WTC11 (cell line): Measurements from ENCODE around the gene CPT1B. TPM values are rescaled to one million over a fixed set of nuclear protein-coding genes. Genes with fewer than 3 reads are reported as not detected.
A peak's percentile ranks its signal among the peaks of the same experiment; 100 is the strongest.

Experiments used
- ATAC-seq: fragments of 200-7000 bp; cut with Tn5 transposase; 2 replicates; pipeline ENCODE4 v1.10.0; 2021; ENCODE audit warnings: mild to moderate bottlenecking, moderate library complexity
- CTCF ChIA-PET: fragments of 300-600 bp; sonication (Branson Sonifier 250); formaldehyde crosslinking; loops from one replicate; lab custom pipeline; 2021; ENCODE audit warnings: antibody characterized with exemption; lab: Charles Lee
- POLR2A ChIA-PET: fragments of 350-600 bp; sonication (Branson Sonifier 250); formaldehyde crosslinking; loops from one replicate; lab custom pipeline; 2021; ENCODE audit warnings: antibody characterized with exemption; lab: Charles Lee
- DNase-seq: peaks from one replicate; pipeline ENCODE4 v3.0.0; 2021; ENCODE audit warnings: low spot score
- H3K27ac Mint-ChIP-seq: 2 replicates; pipeline ENCODE4 v1.8.0; 2021; ENCODE audit warnings: mixed read lengths
- H3K27me3 Mint-ChIP-seq: 2 replicates; pipeline ENCODE4 v1.8.0; 2021; ENCODE audit warnings: low read depth, mild to moderate bottlenecking, moderate library complexity, mixed read lengths
- H3K36me3 Mint-ChIP-seq: 2 replicates; pipeline ENCODE4 v1.8.0; 2021; ENCODE audit warnings: mixed read lengths
- H3K4me1 Mint-ChIP-seq: 2 replicates; pipeline ENCODE4 v1.8.0; 2022; ENCODE audit warnings: mixed read lengths
- H3K4me3 Mint-ChIP-seq: 2 replicates; pipeline ENCODE4 v1.8.0; 2021; ENCODE audit warnings: mild to moderate bottlenecking, moderate library complexity, mixed read lengths
- H3K9me3 Mint-ChIP-seq: 2 replicates; pipeline ENCODE4 v1.8.0; 2021; ENCODE audit warnings: mixed read lengths
- ARID4B ChIP-seq: sonication (generic); formaldehyde crosslinking; IDR thresholded peaks from 2 replicates; pipeline ENCODE4 v1.8.0; 2023; ENCODE audit warnings: missing genetic modification reagents, mild to moderate bottlenecking, borderline replicate concordance
- ATF1 ChIP-seq: sonication (generic); formaldehyde crosslinking; IDR thresholded peaks from 2 replicates; pipeline ENCODE4 v1.8.1; 2023; ENCODE audit warnings: mild to moderate bottlenecking, moderate library complexity, missing genetic modification reagents
- CBFB ChIP-seq: sonication (generic); formaldehyde crosslinking; IDR thresholded peaks from 2 replicates; pipeline ENCODE4 v1.8.1; 2022; ENCODE audit warnings: mild to moderate bottlenecking, low read depth, missing genetic modification reagents
- E2F1 ChIP-seq: sonication (generic); formaldehyde crosslinking; IDR thresholded peaks from 2 replicates; pipeline ENCODE4 v1.8.0; 2022; ENCODE audit warnings: mild to moderate bottlenecking, missing genetic modification reagents
- ELF4 ChIP-seq: sonication (generic); formaldehyde crosslinking; IDR thresholded peaks from 2 replicates; pipeline ENCODE4 v1.8.1; 2022; ENCODE audit warnings: low read depth, mild to moderate bottlenecking, moderate library complexity, missing genetic modification reagents
- FOXP1 ChIP-seq: sonication (generic); formaldehyde crosslinking; IDR thresholded peaks from 2 replicates; pipeline ENCODE4 v1.8.0; 2022; ENCODE audit warnings: missing genetic modification reagents, mild to moderate bottlenecking, moderate library complexity, borderline replicate concordance
- FOXP4 ChIP-seq: sonication (generic); formaldehyde crosslinking; IDR thresholded peaks from 2 replicates; pipeline ENCODE4 v1.8.0; 2022; ENCODE audit warnings: mild to moderate bottlenecking, missing genetic modification reagents
- GTF2I ChIP-seq: fragments of 250-450 bp; sonication (Bioruptor Pico); conservative IDR thresholded peaks from 2 replicates; pipeline ENCODE4 v1.4.0; 2021; ENCODE audit warnings: mild to moderate bottlenecking
- IRF1 ChIP-seq: sonication (generic); formaldehyde crosslinking; IDR thresholded peaks from 2 replicates; pipeline ENCODE4 v1.8.0; 2023; ENCODE audit warnings: missing genetic modification reagents
- JAZF1 ChIP-seq: fragments of 250-450 bp; sonication (Bioruptor Pico); IDR thresholded peaks from 2 replicates; pipeline ENCODE4 v1.9.0; 2021; ENCODE audit warnings: moderate library complexity, mild to moderate bottlenecking, inconsistent platforms
- KAT7 ChIP-seq: sonication (generic); formaldehyde crosslinking; IDR thresholded peaks from 2 replicates; pipeline ENCODE4 v1.8.1; 2023; ENCODE audit warnings: missing genetic modification reagents, mild to moderate bottlenecking, borderline replicate concordance
- MXD4 ChIP-seq: fragments of 250-450 bp; sonication (Bioruptor Pico); IDR thresholded peaks from 2 replicates; pipeline ENCODE4 v1.8.0; 2021; ENCODE audit warnings: mild to moderate bottlenecking, moderate library complexity, borderline replicate concordance
- MYBL2 ChIP-seq: sonication (generic); formaldehyde crosslinking; IDR thresholded peaks from 2 replicates; pipeline ENCODE4 v1.8.1; 2023; ENCODE audit warnings: mild to moderate bottlenecking, moderate library complexity, missing genetic modification reagents
- NFYB ChIP-seq: sonication (generic); formaldehyde crosslinking; conservative IDR thresholded peaks from 2 replicates; pipeline ENCODE4 v1.8.0; 2022; ENCODE audit warnings: low read depth, missing genetic modification reagents
- NR3C1 ChIP-seq: sonication (generic); formaldehyde crosslinking; conservative IDR thresholded peaks from 2 replicates; pipeline ENCODE4 v1.8.1; 2023; ENCODE audit warnings: low read depth, mild to moderate bottlenecking, missing genetic modification reagents
- PRDM15 ChIP-seq: sonication (generic); formaldehyde crosslinking; IDR thresholded peaks from 2 replicates; pipeline ENCODE4 v1.8.0; 2022; ENCODE audit warnings: missing genetic modification reagents
- TEAD1 ChIP-seq: sonication (generic); formaldehyde crosslinking; IDR thresholded peaks from 2 replicates; pipeline ENCODE4 v1.8.0; 2022; ENCODE audit warnings: mild to moderate bottlenecking, missing genetic modification reagents
- ZBTB21 ChIP-seq: sonication (generic); formaldehyde crosslinking; IDR thresholded peaks from 2 replicates; pipeline ENCODE4 v1.8.1; 2023; ENCODE audit warnings: mild to moderate bottlenecking, missing genetic modification reagents, borderline replicate concordance
- ZNF281 ChIP-seq: sonication (generic); formaldehyde crosslinking; IDR thresholded peaks from 2 replicates; pipeline ENCODE4 v1.8.0; 2023; ENCODE audit warnings: mild to moderate bottlenecking, missing genetic modification reagents
- ZNF396 ChIP-seq: fragments of 250-450 bp; sonication (Bioruptor Pico); IDR thresholded peaks from 2 replicates; pipeline ENCODE4 v1.8.0; 2021; ENCODE audit warnings: mild to moderate bottlenecking, moderate library complexity, borderline replicate concordance
- ZNF423 ChIP-seq: fragments of 250-450 bp; sonication (Bioruptor Pico); IDR thresholded peaks from 2 replicates; pipeline ENCODE4 v2.1.2; 2022; ENCODE audit warnings: mild to moderate bottlenecking, moderate library complexity
- total RNA-seq: library from RNA; stranded (reverse); gene quantifications from 3 replicates; pipeline ENCODE4 v1.2.3, GENCODE V29; 2021

The CPT1B gene
- total RNA-seq, 1 experiment from 2014 or later, result 33.7 TPM

GRCh38 chr22:50600538-50600937, 22.3 kb upstream of the CPT1B start, which contains the start of gene MAPK8IP2 (continued):
- TF ChIP-seq IRF1 (CRISPR knock-in tag) (no peak), NFYB (CRISPR knock-in tag) (no peak), PRDM15 (CRISPR knock-in tag) (no peak), JAZF1 (no peak), ELF4 (no peak), NR3C1 (CRISPR knock-in tag) (no peak), E2F1 (no peak), TEAD1 (CRISPR knock-in tag) (no peak), ARID4B (CRISPR knock-in tag) (no peak), ZNF396 (CRISPR knock-in tag) (no peak), ZBTB21 (CRISPR knock-in tag) (no peak), MXD4 (CRISPR knock-in tag) (no peak)
- TF ChIP-seq, all 79 proteins: peak for 0

GRCh38 chr22:50599816-50600455, 21.7 kb upstream of the CPT1B start:
- H3K4me3 Mint-ChIP-seq, result peak overlapping the region; percentile 62
- H3K27ac Mint-ChIP-seq, result no peak overlapping the region
- ChIA-PET CTCF (interaction anchor here (0.7 to 1.0 kb wide), 2 partner anchors 21 to 74 kb away, joined by 3 to 4 read pairs; partner anchors contain the start of gene SCO2), POLR2A (no interaction called here)
- no peaks in the 10 kb centered on the region for H3K36me3 Mint-ChIP-seq
- peaks cover 72% of the 10 kb centered on the region for H3K27me3 Mint-ChIP-seq
- H3K4me1 Mint-ChIP-seq, result peaks cover 12% of the 10 kb centered on the region; the same call in 1 of the 2 replicates
- H3K9me3 Mint-ChIP-seq, result no peaks in the 10 kb centered on the region
- peak; percentile 84 for DNase-seq
- ATAC-seq, result peak; percentile 79
- TF ChIP-seq ATF1 (CRISPR knock-in tag) (peak; percentile 88; the same call in 1 of the 2 replicates), CBFB (peak; percentile 92; the same call in 1 of the 2 replicates), MYBL2 (CRISPR knock-in tag) (peak; percentile 97), GTF2I (CRISPR knock-in tag) (no peak), KAT7 (peak; percentile 100), NR3C1 (CRISPR knock-in tag) (peak; percentile 96), FOXP1 (CRISPR knock-in tag) (peak; percentile 99), TEAD1 (CRISPR knock-in tag) (peak; percentile 98), ZNF423 (CRISPR knock-in tag) (no peak), ZNF281 (peak; percentile 96), FOXP4 (peak; percentile 100), JAZF1 (no peak)
